ENCODE results near the gene MDFI. TPM values are rescaled to one million over a fixed set of nuclear protein-coding genes. Genes with fewer than 3 reads are reported as not detected.

MDFI gene
- total RNA-seq, 1 experiment from 2014 or later = not detected

GRCh38 chr6:41630946-41631345, 7.3 kb upstream of the MDFI start:
- Mint-ChIP-seq H3K4me1 (ENCODE audit: low read depth, unreplicated experiment) (no peaks in the 10 kb centered on the region), H3K27ac (ENCODE audit: unreplicated experiment) (no peak overlapping the region), H3K27me3 (ENCODE audit: insufficient read depth, unreplicated experiment) (peaks cover 3% of the 10 kb centered on the region), H3K4me3 (ENCODE audit: unreplicated experiment) (no peak overlapping the region), H3K9me3 (ENCODE audit: unreplicated experiment) (no peaks in the 10 kb centered on the region), H3K36me3 (ENCODE audit: insufficient read depth, unreplicated experiment) (no peaks in the 10 kb centered on the region)
- peak in 1 of 2 experiments; percentile 15 for DNase-seq
- no TSS peak for BruUV-seq (replicated peaks)
- Histone ChIP-seq H3K4me1 (no peaks in the 10 kb centered on the region), H3K27me3 (replicated peaks; ENCODE audit: control insufficient read depth, insufficient read depth, low read length) (no peaks in the 10 kb centered on the region), H3K9me3 (no peaks in the 10 kb centered on the region), H3K36me3 (ENCODE audit: control insufficient read depth, insufficient read depth, low read length) (no peaks in the 10 kb centered on the region), H3K4me3 (ENCODE audit: low read depth, low read length) (no peak overlapping the region)
- intact Hi-C loops (cut with micrococcal nuclease; ENCODE audit: unreplicated experiment) = no loop called here
- no peak for TF ChIP-seq CTCF (IDR thresholded peaks at IDR 0.05; ENCODE audit: insufficient read depth in 1 of 2, low read depth in 1 of 2, low read length in 1 of 2, severe bottlenecking in 1 of 2, unreplicated experiment in 1 of 2)
- CTCF ChIA-PET = interaction anchor here (1.2 kb wide), 1 partner anchor 52 kb away, joined by 3 read pairs; no protein-coding TSS in a partner anchor
- POLR2A ChIA-PET = interaction anchor here (0.6 kb wide), 1 partner anchor 127 kb away, joined by 3 read pairs; no protein-coding TSS in a partner anchor

GRCh38 chr6:41633056-41633634, 5.1 kb upstream of the MDFI start:
- no peak overlapping the region for H3K4me3 Mint-ChIP-seq (ENCODE audit: unreplicated experiment)
- peaks cover 3% of the 10 kb centered on the region for H3K27me3 Mint-ChIP-seq (ENCODE audit: insufficient read depth, unreplicated experiment)
- no peak for TF ChIP-seq CTCF (IDR thresholded peaks at IDR 0.05; ENCODE audit: insufficient read depth in 1 of 2, low read depth in 1 of 2, low read length in 1 of 2, severe bottlenecking in 1 of 2, unreplicated experiment in 1 of 2)
- intact Hi-C loops (cut with micrococcal nuclease; ENCODE audit: unreplicated experiment) = no loop called here
- H3K27ac Mint-ChIP-seq (ENCODE audit: unreplicated experiment) = no peak overlapping the region
- Histone ChIP-seq H3K4me1 (no peaks in the 10 kb centered on the region), H3K4me3 (ENCODE audit: low read depth, low read length) (no peak overlapping the region), H3K36me3 (ENCODE audit: control insufficient read depth, insufficient read depth, low read length) (no peaks in the 10 kb centered on the region), H3K9me3 (no peaks in the 10 kb centered on the region), H3K27me3 (replicated peaks; ENCODE audit: control insufficient read depth, insufficient read depth, low read length) (no peaks in the 10 kb centered on the region)
- ChIA-PET CTCF (no interaction called here), POLR2A (interaction anchor here (0.5 to 0.6 kb wide), 2 partner anchors 27 to 200 kb away, joined by 4 to 11 read pairs; no protein-coding TSS in a partner anchor)
- H3K36me3 Mint-ChIP-seq (ENCODE audit: insufficient read depth, unreplicated experiment) = no peaks in the 10 kb centered on the region
- no TSS peak for BruUV-seq (replicated peaks)
- DNase-seq = peak in 1 of 2 experiments; percentile 14
- no peaks in the 10 kb centered on the region for H3K4me1 Mint-ChIP-seq (ENCODE audit: low read depth, unreplicated experiment)
- no peaks in the 10 kb centered on the region for H3K9me3 Mint-ChIP-seq (ENCODE audit: unreplicated experiment)

- ChIA-PET CTCF (no interaction called here), POLR2A (no interaction called here)
- Mint-ChIP-seq H3K9me3 (ENCODE audit: unreplicated experiment) (no peaks in the 10 kb centered on the region), H3K36me3 (ENCODE audit: insufficient read depth, unreplicated experiment) (no peaks in the 10 kb centered on the region), H3K27me3 (ENCODE audit: insufficient read depth, unreplicated experiment) (peaks cover 3% of the 10 kb centered on the region), H3K4me3 (ENCODE audit: unreplicated experiment) (no peak overlapping the region), H3K4me1 (ENCODE audit: low read depth, unreplicated experiment) (no peaks in the 10 kb centered on the region), H3K27ac (ENCODE audit: unreplicated experiment) (no peak overlapping the region)
- intact Hi-C loops (cut with micrococcal nuclease; ENCODE audit: unreplicated experiment) = no loop called here
- Histone ChIP-seq H3K4me3 (ENCODE audit: low read depth, low read length) (no peak overlapping the region), H3K36me3 (ENCODE audit: control insufficient read depth, insufficient read depth, low read length) (no peaks in the 10 kb centered on the region), H3K4me1 (no peaks in the 10 kb centered on the region), H3K9me3 (no peaks in the 10 kb centered on the region), H3K27me3 (replicated peaks; ENCODE audit: control insufficient read depth, insufficient read depth, low read length) (no peaks in the 10 kb centered on the region)
- peak in 1 of 2 experiments; percentile 7 for DNase-seq
- BruUV-seq (replicated peaks) = no TSS peak
- no peak for TF ChIP-seq CTCF (IDR thresholded peaks at IDR 0.05; ENCODE audit: insufficient read depth in 1 of 2, low read depth in 1 of 2, low read length in 1 of 2, severe bottlenecking in 1 of 2, unreplicated experiment in 1 of 2)
Measured at GRCh38 chr6:41634657-41635056, 3.6 kb upstream of the MDFI start.
